GDM1 (cell line): ENCODE measurements around the gene ADNP2.

Experiments
- DNase-seq: peaks from one replicate; lab custom pipeline; 2025; lab: John Stamatoyannopoulos, UW

The ADNP2 gene

GRCh38 chr18:80171054-80171872 is 62.2 kb downstream of the ADNP2 start:
- no peak for DNase-seq

DNA sequence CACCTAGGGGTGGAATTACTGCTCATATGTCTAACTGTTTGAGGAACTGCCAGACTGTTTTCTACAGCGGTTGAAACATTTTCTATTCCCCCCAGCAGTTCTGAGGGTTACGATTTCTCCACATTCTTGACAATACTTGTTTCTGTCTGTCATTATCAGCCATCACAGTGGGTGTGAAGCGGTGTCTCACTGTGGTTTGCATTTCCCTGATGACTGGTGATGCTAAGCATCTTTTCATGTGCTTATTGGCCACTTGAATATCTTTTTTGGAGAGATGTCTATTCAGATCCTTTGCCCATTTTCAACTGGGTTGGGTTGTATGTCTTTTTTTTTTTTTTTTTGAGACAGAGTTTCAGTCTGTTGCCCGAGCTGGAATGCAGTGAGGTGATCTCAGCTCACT is 63.0 kb downstream of the ADNP2 start:
- DNase-seq: no peak

GRCh38 chr18:80173060-80173459 is 64.0 kb downstream of the ADNP2 start:
- no peak for DNase-seq

DNA sequence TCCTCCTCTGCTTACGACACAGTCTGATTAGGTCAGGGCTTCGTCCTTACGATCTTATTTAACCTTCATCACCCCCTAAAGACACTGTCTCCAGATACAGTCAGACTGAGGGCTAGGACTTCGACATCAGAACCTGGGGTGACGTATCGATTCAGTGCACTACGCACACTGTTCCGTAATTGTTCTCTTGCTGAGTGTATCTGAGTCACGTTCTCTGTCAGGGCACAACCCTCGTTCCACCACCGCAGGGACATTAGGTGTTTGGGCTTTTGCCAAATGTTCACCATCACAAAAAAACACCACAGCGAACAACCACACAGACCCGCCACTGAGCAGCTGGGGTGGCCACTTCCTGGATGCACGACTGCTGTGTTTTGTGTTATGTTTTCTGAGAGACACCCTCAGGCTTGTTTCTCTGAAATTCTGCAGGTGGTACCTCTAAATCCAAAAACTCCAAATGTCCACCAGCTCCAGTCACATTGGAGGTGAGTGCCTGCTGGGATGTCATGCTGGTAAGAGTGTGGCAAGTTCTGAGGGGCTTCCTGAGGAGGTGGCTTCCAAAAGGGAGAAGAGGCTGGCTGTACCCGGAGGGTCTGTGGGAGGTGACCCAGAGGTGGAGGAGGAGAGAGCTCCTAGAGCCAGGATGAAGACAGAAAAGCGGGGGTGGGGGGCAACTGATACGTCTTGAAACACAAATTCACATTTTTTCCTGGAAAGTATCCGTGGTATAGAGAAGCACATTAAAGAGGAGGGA is 66.6 kb downstream of the ADNP2 start:
- no peak for DNase-seq

DNA sequence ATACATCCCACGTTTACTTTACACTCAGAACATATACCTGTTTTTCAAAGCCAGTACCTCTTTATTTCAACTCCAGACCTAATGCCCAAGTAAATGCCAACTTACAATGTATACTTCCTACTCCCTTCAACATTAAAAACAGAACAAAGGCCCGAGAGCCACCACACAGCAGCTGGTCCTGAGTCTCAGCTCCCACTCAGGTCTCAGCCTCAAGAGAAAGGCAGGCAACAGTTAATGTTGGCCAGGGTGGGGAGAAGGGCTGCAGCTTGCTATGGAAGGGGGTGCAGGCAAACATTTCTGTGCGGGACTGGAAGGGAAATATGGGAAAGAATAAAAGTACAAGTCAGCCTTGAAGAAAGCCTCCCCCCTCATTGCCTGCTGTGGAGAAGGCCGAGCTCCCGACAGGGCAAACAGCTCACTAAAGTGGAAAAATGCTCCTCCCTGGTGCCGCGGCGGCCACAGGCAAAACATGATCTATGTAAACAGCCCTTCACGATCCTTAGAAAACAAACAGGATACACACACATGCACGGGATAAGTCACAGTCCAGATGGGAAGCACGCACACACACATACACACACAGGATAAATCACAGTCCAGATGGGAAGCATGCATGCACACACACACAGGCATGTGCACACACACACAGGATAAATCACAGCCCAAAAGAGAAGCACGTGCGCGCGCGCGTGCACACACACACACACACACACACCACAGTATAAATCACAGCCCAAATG is 67.4 kb downstream of the ADNP2 start:
- DNase-seq: no peak

GRCh38 chr18:80177128-80177527 is 68.1 kb downstream of the ADNP2 start:
- no peak for DNase-seq

DNA sequence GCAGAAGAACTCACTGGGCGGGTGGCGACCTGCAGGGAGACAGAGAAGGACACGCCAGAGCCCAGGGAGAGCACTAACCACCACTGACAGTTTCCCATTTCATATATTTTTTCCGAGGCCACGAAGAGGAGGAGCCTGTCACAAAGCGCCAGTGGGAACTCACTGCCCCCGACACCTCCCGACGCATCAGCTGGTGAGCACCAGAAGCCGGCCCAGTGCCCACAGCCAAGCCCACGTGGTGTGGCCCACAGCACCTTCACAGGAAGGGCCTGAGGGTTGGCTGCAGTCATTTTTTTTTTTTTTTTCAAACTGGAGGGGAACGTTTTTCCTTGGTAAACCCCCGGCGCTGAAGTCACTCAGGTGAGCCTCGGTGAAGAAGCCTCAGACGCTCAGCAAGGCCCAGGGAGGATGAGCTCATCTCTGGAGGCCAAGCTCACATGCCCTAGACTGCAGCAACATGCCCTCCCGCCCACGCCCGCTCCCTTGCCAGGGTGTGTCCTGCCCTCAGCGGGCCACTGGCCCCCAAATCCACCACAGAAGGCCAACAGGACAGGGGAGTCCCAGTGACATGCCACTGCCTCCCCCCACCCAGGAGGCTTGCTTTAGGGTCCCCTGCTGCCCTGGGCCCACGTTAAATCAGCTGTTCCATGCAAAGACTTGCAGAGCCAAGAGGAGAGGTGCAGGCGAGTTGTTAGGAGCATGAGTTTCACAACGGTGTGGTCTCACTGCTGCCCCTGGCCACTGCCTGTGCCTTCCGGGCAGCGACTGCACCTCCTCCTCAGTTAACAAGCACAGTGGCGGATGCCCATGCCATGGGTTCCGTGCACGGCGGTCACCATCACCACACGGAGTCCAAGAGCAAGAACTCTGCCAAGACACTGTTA is 70.1 kb downstream of the ADNP2 start:
- no peak for DNase-seq

- no peak for DNase-seq
Observed at GRCh38 chr18:80179857-80180558, 70.9 kb downstream of the ADNP2 start.

DNA sequence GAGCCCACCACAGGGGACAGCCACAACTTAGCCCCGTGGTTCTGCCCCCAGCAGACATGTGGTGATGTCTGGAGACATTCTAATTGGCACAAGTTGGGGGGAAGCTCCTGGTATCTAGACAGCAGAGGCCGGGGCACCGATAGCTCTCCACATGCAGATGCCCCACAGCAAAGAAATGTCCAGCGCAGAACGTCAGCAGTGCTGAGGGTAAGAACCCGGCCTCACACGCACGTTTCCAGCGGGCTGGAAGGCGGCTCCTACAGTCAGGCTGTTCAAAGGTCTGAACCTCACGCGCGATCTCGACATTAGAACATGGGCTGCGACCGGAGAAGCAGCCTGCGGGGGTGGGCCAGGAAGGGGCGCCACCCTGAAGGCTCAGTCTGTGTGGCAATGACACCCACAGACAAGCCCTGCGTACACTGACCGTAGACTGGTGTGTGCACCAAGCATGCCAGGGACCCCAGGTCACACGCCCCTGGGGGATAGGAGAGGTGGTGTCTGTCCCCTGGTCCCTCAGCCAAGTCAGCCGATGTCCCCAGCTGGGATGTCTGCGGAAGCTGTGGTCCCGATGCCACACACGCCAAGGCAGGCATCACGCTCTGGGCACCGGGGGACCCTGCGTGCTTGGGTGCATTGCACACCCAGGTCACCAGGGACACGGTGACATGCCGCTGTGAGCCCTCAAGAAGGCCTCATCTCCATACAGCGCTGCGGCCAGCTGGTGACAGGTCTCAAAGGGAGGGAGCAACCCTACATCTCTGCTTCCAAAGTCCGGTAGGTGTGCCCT is 71.9 kb downstream of the ADNP2 start:
- DNase-seq: no peak

DNA sequence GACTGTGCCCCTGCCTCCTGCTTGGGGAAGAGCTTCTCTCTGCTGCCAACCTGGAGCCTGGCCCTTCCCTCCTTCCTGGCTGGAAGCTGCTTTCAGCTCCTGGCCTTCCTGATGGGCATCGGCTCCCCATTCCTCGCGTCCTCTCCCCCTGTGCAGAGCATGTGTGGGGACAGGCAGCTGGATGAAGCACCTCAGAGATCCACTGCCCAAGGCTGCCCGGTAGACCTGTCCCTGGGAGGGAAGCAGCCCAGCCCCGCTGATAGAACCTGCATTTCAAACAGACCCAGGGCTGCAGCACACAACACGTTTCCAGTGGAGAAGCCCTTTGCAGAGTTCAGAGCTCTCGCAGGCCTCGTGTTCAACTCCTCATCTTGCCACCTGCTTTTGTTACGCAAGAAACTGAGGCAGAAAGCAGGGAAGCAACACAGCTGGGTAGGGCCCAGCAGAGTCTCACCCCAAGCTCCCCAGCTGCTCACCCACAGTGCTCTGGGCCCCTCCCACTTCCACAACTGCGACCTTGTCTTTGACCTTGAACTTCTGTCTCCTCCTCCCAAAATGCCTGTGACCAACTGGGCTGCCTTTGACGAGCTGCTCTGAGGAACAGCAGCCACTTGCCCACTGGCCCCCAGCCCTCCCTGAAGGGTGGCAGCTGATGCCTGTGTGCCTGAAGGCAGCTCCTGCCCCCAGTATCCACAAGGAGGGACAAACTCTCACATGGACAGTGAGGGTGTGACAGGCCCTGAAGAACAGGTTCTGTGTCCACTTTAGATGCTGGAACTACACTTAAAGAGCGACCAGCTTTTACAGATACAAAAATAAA is 72.8 kb downstream of the ADNP2 start:
- DNase-seq: no peak

GRCh38 chr18:80182855-80183254 is 73.8 kb downstream of the ADNP2 start:
- DNase-seq: no peak

GRCh38 chr18:80183273-80184050 is 74.4 kb downstream of the ADNP2 start:
- no peak for DNase-seq

DNA sequence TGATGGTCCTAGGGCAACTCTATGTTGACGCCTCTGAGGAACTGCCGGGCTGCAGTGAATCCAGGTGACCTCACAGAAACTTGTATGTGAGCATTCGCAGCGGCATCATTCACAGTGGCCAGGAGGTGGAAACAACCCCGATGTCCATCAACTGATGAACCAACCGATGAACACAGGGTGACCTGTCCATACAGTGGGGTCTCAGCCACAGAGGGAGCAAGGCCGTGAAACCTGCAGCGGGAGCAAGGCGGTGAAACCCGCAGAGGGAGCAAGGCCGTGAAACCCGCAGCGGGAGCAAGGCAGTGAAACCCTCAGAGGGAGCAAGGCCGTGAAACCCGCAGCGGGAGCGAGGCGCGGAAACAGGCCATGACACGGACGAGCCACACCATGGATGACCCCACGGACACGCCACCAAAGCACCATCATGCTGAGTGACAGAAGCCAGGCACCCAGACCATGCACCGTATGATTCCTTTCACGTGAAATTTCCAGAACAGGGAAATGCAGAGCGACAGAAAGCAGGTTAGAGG is 75.2 kb downstream of the ADNP2 start:
- no peak for DNase-seq

DNA sequence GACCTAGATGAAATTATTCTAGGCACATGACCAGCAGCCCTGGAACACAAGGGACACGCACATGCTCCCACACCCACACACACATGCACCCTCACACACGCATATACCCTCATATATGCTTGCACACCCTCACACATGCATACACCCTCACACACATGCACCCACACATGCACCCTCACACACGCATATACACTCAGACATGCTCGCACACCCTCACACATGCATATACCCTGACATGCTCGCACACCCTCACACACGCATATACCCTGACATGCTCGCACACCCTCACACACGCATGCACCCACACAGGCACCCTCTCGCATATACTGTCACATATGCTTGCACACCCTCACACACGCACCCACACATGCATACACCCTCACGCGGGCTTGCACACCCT is 76.5 kb downstream of the ADNP2 start:
- no peak for DNase-seq

DNA sequence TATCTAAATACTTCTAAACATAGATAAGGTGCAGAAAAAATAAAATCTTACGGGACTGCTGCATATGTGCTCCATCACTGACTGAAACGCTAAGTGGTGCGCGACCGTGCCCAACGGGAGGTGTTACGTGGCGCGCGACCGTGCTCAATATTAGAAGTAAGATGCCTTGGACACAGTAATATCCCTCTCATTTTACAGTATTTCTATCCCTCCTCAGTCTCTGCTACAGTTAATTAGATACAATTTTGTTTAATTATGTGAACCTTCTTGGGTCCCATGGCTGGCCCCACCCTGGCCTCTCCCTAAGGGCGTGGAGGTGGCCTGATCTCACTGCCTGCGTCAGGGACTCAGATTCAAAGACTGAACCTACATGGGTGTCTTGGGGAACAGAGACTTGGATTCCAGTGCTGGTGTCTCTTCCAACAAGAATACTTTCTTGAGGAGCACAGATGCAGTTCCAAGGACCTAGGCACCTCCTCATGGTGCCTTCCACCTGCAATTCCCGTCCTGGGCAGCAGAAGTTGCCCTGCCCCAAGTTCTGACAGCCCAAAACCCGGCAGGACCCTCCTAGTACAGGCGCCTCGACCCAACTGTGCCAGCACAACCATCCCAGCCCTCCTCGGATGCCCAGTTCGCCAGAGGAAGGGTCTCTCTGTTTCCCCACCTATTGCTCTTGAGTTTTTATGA is 79.0 kb downstream of the ADNP2 start:
- no peak for DNase-seq

- no peak for DNase-seq
Observed at GRCh38 chr18:80188643-80189530, 79.8 kb downstream of the ADNP2 start.

DNA sequence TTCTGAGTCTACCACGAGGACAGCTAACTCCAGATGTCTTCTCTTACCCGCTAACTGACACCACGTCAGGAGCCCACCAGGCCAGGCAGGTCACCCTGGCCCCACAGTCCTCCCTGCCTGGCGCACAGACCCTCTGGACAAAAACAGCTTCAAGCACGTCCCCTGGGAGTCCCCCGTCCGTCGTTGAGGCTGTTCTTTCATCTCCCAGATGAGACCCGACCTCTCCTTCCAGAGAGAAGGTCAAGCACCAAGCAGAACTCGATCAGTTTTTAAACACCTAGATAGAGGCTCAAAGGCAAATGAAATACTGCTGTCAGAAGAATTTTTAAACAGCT is 80.4 kb downstream of the ADNP2 start:
- DNase-seq: no peak
